Measurements from ENCODE around the gene SLC26A9.

The SLC26A9 gene

GRCh38 chr1:205943245-205943644, at the start of gene SLC26A9:
TSS of gene SLC26A9 (minus strand) at chr1:205943456. CDS start at chr1:205935820, 7,636 bp downstream.
- in situ Hi-C loops (cut with HindIII; ENCODE audit: low sequenced_read_pairs), result no loop called here

GRCh38 chr1:205992218-205992882, 49.1 kb upstream of the SLC26A9 start:
- in situ Hi-C loops (cut with HindIII; ENCODE audit: low sequenced_read_pairs), result no loop called here

- in situ Hi-C loops (cut with HindIII; ENCODE audit: low sequenced_read_pairs), result no loop called here
Observed at GRCh38 chr1:205991237-205991636, 48.0 kb upstream of the SLC26A9 start.

- in situ Hi-C loops (cut with HindIII; ENCODE audit: low sequenced_read_pairs), result no loop called here
Observed at GRCh38 chr1:205990226-205990625, 47.0 kb upstream of the SLC26A9 start.

- in situ Hi-C loops (cut with HindIII; ENCODE audit: low sequenced_read_pairs), result no loop called here
Observed at GRCh38 chr1:205989786-205990185, 46.5 kb upstream of the SLC26A9 start.

- in situ Hi-C loops (cut with HindIII; ENCODE audit: low sequenced_read_pairs), result no loop called here
Observed at GRCh38 chr1:205988585-205988995, 45.3 kb upstream of the SLC26A9 start.

GRCh38 chr1:205986861-205987260, 43.6 kb upstream of the SLC26A9 start:
- in situ Hi-C loops (cut with HindIII; ENCODE audit: low sequenced_read_pairs), result no loop called here

GRCh38 chr1:205986292-205986691, 43.0 kb upstream of the SLC26A9 start:
- in situ Hi-C loops (cut with HindIII; ENCODE audit: low sequenced_read_pairs), result no loop called here

- in situ Hi-C loops (cut with HindIII; ENCODE audit: low sequenced_read_pairs), result no loop called here
Observed at GRCh38 chr1:205985330-205986005, 42.2 kb upstream of the SLC26A9 start.

GRCh38 chr1:205983925-205984725, 40.9 kb upstream of the SLC26A9 start:
- in situ Hi-C loops (cut with HindIII; ENCODE audit: low sequenced_read_pairs), result no loop called here

- in situ Hi-C loops (cut with HindIII; ENCODE audit: low sequenced_read_pairs), result no loop called here
Observed at GRCh38 chr1:205981257-205981656, 38.0 kb upstream of the SLC26A9 start.

- in situ Hi-C loops (cut with HindIII; ENCODE audit: low sequenced_read_pairs), result no loop called here
Observed at GRCh38 chr1:205980237-205980870, 37.1 kb upstream of the SLC26A9 start.

- in situ Hi-C loops (cut with HindIII; ENCODE audit: low sequenced_read_pairs), result loop anchor here (5.0 kb wide), 2 partner anchors 67 to 133 kb away; no protein-coding TSS in a partner anchor
Observed at GRCh38 chr1:205979301-205979700, 36.0 kb upstream of the SLC26A9 start.

GRCh38 chr1:205978676-205979075, 35.4 kb upstream of the SLC26A9 start:
- in situ Hi-C loops (cut with HindIII; ENCODE audit: low sequenced_read_pairs), result loop anchor here (5.0 kb wide), 2 partner anchors 66 to 134 kb away; no protein-coding TSS in a partner anchor

- in situ Hi-C loops (cut with HindIII; ENCODE audit: low sequenced_read_pairs), result loop anchor here (5.0 kb wide), 2 partner anchors 65 to 135 kb away; no protein-coding TSS in a partner anchor
Observed at GRCh38 chr1:205977402-205978014, 34.3 kb upstream of the SLC26A9 start.

- in situ Hi-C loops (cut with HindIII; ENCODE audit: low sequenced_read_pairs), result loop anchor here (5.0 kb wide), 2 partner anchors 65 to 135 kb away; no protein-coding TSS in a partner anchor
Observed at GRCh38 chr1:205976708-205977401, 33.6 kb upstream of the SLC26A9 start.

- in situ Hi-C loops (cut with HindIII; ENCODE audit: low sequenced_read_pairs), result loop anchor here (5.0 kb wide), 2 partner anchors 64 to 136 kb away; no protein-coding TSS in a partner anchor
Observed at GRCh38 chr1:205976036-205976435, 32.8 kb upstream of the SLC26A9 start.

- in situ Hi-C loops (cut with HindIII; ENCODE audit: low sequenced_read_pairs), result loop anchor here (5.0 kb wide), 2 partner anchors 63 to 137 kb away; no protein-coding TSS in a partner anchor
Observed at GRCh38 chr1:205975387-205975998, 32.2 kb upstream of the SLC26A9 start.

- in situ Hi-C loops (cut with HindIII; ENCODE audit: low sequenced_read_pairs), result loop anchor here (5.0 kb wide), 2 partner anchors 62 to 138 kb away; no protein-coding TSS in a partner anchor
Observed at GRCh38 chr1:205974712-205975111, 31.5 kb upstream of the SLC26A9 start.
